Psoas muscle (tissue), 8 donors: ENCODE data around the gene LCTL. TPM values are rescaled to one million over a fixed set of nuclear protein-coding genes. Genes with fewer than 3 reads are reported as not detected.

ENCODE experiments used
- ATAC-seq, 4 donors: fragments of 200-7000 bp; cut with Tn5 transposase; one replicate each; pipeline ENCODE4 v1.9.1; 2020; ENCODE audit warnings: moderate library complexity in 3 of 4, mild to moderate bottlenecking in 2 of 4
- DNase-seq, 2 donors: peaks; one replicate each; pipeline ENCODE4 v3.0.0-alpha.2; 2020
- H3K27ac ChIP-seq: fragments of 200-600 bp; one replicate; pipeline ENCODE4 v1.8.0; 2022
- H3K27me3 ChIP-seq, 3 donors: fragments of 200-600 bp in 1 of 3; one replicate each; pipeline versions ENCODE4 v1.6.1 to v1.8.0; 2013 to 2022; ENCODE audit warnings: low read length in 2 of 3, mild to moderate bottlenecking in 2 of 3, moderate library complexity in 1 of 3; ENCODE audit not compliant: insufficient read depth in 3 of 3
- H3K36me3 ChIP-seq, 2 donors: fragments of 200-600 bp in 1 of 2; one replicate each; pipeline versions ENCODE4 v1.6.1 to v1.8.0; 2013 to 2022; ENCODE audit warnings: low read depth in 1 of 2, mild to moderate bottlenecking in 1 of 2, moderate library complexity in 1 of 2; ENCODE audit not compliant: insufficient read depth in 1 of 2
- H3K4me1 ChIP-seq: fragments of 200-600 bp; one replicate; pipeline ENCODE4 v1.8.0; 2022
- H3K4me3 ChIP-seq: fragments of 200-600 bp; one replicate; pipeline ENCODE4 v1.8.0; 2022; ENCODE audit warnings: mild to moderate bottlenecking
- H3K9me3 ChIP-seq: fragments of 200-600 bp; one replicate; pipeline ENCODE4 v1.8.0; 2022
- CTCF ChIP-seq: fragments of 200-600 bp; IDR thresholded peaks from one replicate; pipeline ENCODE4 v1.8.0; 2022; ENCODE audit warnings: antibody characterized with exemption
- WGBS, 3 donors: extraction: QIAGEN DNeasy Blood & Tissue Kit; methylation state at CpG; one replicate each; pipeline versions ENCODE4 v1.1.6 to v1.1.7; 2013; 5-methylcytosine and 5-hydroxymethylcytosine counted together
- intact Hi-C, 2 donors: fragments of 100-400 bp; cut with DNase I; formaldehyde crosslinking; loops; one replicate each; pipeline versions ENCODE4 v1.11.0 to v1.14.2; 2022
- polyA plus RNA-seq, 3 donors: library from polyadenylated mRNA; stranded (reverse); fragments of 200-250 nt; gene quantifications; one replicate each; pipeline ENCODE4 v1.2.3, GENCODE V29; 2013
- total RNA-seq, 4 donors: library from RNA; stranded (reverse); fragmentation: NEBNext Ultra II Directional in 2 of 4; extraction: Animal tissue kit (Norgen Biotek cat#: 25700) in 2 of 4; gene quantifications; one replicate each; pipeline versions ENCODE4 v1.2.1 to v1.2.4, GENCODE V29; 2021 to 2023
- donor health status: healthy with polysubstance abuse.
- donor health status: DM: no; HTN: no; CAD: no; lungs with moderate emphysema.
- donor health status: Bipolar disorder and iron deficiency.
- donor health status: healthy.
- donor health status: DM: yes; HTN: yes; CAD: no.
- donor health status: DM: no; HTN: no; CAD: no.
- donor health status: DM: no; HTN: no; CAD: no.
- donor health status: DM: yes; HTN: yes; CAD: no.

LCTL gene
- total and polyA plus RNA-seq, 7 donors, result not detected

- H3K9me3 ChIP-seq, result no peaks in the 10 kb centered on the region
- no peaks in the 10 kb centered on the region for H3K4me1 ChIP-seq
- H3K27me3 ChIP-seq, result peaks cover 0 to 20% (median 0%) of the 10 kb centered on the region in 3 donors
- intact Hi-C loops, result no loop called here
- H3K36me3 ChIP-seq, result no peaks in the 10 kb centered on the region
- WGBS, 3 donors, result 68 to 70% (median 69%) methylated on average over 8 of the region's 8 CpGs
- no peak for DNase-seq
- no peak for ATAC-seq
- no peak overlapping the region for H3K4me3 ChIP-seq
- TF ChIP-seq CTCF, result no peak
- no peak overlapping the region for H3K27ac ChIP-seq
These were observed 23.2 kb upstream of the LCTL start for GRCh38 chr15:66588971-66589370.

- ATAC-seq (no peak), DNase-seq (no peak)
- WGBS, 3 donors, result 34 to 50% (median 49%) methylated on average over 5 of the region's 5 CpGs
- no peaks in the 10 kb centered on the region for H3K9me3 ChIP-seq
- intact Hi-C loops, result no loop called here
- TF ChIP-seq CTCF, result no peak
- H3K4me1 ChIP-seq, result no peaks in the 10 kb centered on the region
- H3K4me3 ChIP-seq, result no peak overlapping the region
- no peaks in the 10 kb centered on the region for H3K36me3 ChIP-seq
- peaks cover 0 to 20% (median 0%) of the 10 kb centered on the region in 3 donors for H3K27me3 ChIP-seq
- H3K27ac ChIP-seq, result no peak overlapping the region
These were observed 22.7 kb upstream of the LCTL start for GRCh38 chr15:66588537-66588936.

- Histone ChIP-seq H3K4me3 (no peak overlapping the region), H3K36me3 (no peaks in the 10 kb centered on the region), H3K27me3 (peaks cover 0 to 20% (median 0%) of the 10 kb centered on the region in 3 donors), H3K9me3 (no peaks in the 10 kb centered on the region), H3K4me1 (no peaks in the 10 kb centered on the region), H3K27ac (no peak overlapping the region)
- 36 to 42% (median 36%) methylated on average over 5 of the region's 5 CpGs for WGBS, 3 donors
- TF ChIP-seq CTCF, result no peak
- ATAC-seq, result no peak
- no peak for DNase-seq
- intact Hi-C loops, result no loop called here
These were observed 22.0 kb upstream of the LCTL start for GRCh38 chr15:66587749-66588148.

- Histone ChIP-seq H3K27ac (no peak overlapping the region), H3K27me3 (peaks cover 0 to 20% (median 0%) of the 10 kb centered on the region in 3 donors), H3K36me3 (no peaks in the 10 kb centered on the region), H3K4me3 (no peak overlapping the region), H3K4me1 (no peaks in the 10 kb centered on the region), H3K9me3 (no peaks in the 10 kb centered on the region)
- no peak for TF ChIP-seq CTCF
- ATAC-seq, result no peak
- DNase-seq, result no peak
- intact Hi-C loops, result no loop called here
These were observed 21.2 kb upstream of the LCTL start for GRCh38 chr15:66587020-66587419.
